Measurements from ENCODE around the gene EIF5A. TPM values are rescaled to one million over a fixed set of nuclear protein-coding genes. Genes with fewer than 3 reads are reported as not detected.

The EIF5A gene
- total and polyA plus RNA-seq, 9 of the 15 experiments (the other 6 are each of a cell fraction or from before 2014, with no cell fraction given): 22.9 to 1,163 (median 772) TPM

DNA sequence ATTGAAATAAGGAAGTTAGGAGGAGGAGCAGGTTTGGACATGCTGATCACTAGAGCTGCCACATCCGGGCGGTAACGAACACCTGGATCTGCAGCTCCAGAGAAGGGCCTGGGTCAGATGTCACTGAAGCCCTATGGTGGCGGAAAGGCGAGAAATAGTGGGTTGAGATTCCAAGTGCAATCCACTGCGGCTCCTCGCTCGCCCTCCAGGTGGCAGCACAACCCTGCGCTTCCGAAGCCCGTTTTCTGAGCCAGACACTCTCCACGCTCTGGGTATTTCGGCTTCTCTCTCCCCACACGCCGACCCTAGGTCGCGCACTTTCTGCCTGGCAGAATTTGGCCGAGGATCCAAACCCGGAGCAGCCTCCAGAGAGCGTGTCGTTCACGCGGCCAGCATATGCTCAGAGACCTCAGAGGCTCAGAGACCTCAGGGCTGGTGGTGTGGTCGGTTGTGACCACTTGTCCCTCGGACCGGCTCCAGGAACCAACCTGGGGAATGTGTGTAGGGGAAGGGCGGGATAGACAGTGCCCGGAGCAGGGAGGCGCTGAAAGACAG, 26.8 kb upstream of the EIF5A start (continued):
- TF ChIP-seq, protein P1, sequence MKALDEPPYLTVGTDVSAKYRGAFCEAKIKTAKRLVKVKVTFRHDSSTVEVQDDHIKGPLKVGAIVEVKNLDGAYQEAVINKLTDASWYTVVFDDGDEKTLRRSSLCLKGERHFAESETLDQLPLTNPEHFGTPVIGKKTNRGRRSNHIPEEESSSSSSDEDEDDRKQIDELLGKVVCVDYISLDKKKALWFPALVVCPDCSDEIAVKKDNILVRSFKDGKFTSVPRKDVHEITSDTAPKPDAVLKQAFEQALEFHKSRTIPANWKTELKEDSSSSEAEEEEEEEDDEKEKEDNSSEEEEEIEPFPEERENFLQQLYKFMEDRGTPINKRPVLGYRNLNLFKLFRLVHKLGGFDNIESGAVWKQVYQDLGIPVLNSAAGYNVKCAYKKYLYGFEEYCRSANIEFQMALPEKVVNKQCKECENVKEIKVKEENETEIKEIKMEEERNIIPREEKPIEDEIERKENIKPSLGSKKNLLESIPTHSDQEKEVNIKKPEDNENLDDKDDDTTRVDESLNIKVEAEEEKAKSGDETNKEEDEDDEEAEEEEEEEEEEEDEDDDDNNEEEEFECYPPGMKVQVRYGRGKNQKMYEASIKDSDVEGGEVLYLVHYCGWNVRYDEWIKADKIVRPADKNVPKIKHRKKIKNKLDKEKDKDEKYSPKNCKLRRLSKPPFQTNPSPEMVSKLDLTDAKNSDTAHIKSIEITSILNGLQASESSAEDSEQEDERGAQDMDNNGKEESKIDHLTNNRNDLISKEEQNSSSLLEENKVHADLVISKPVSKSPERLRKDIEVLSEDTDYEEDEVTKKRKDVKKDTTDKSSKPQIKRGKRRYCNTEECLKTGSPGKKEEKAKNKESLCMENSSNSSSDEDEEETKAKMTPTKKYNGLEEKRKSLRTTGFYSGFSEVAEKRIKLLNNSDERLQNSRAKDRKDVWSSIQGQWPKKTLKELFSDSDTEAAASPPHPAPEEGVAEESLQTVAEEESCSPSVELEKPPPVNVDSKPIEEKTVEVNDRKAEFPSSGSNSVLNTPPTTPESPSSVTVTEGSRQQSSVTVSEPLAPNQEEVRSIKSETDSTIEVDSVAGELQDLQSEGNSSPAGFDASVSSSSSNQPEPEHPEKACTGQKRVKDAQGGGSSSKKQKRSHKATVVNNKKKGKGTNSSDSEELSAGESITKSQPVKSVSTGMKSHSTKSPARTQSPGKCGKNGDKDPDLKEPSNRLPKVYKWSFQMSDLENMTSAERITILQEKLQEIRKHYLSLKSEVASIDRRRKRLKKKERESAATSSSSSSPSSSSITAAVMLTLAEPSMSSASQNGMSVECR (CRISPR knock-in tag; IDR thresholded peaks at IDR 0.05): no peak
- TF ChIP-seq PPARD (CRISPR knock-in tag; IDR thresholded peaks at IDR 0.05) (no peak), ZBTB7A (IDR thresholded peaks at IDR 0.05; ENCODE audit: borderline replicate concordance, control insufficient read depth, low read depth, low read length) (peak; percentile 57; the same call in 1 of the 2 replicates), ATF1 (CRISPR knock-in tag; IDR thresholded peaks at IDR 0.05) (no peak), ATF1 (tag; IDR thresholded peaks at IDR 0.05) (peak; percentile 31; the same call in 1 of the 2 replicates), ZNF165 (CRISPR knock-in tag; IDR thresholded peaks at IDR 0.05; ENCODE audit: borderline replicate concordance) (no peak), BRF1 (IDR thresholded peaks at IDR 0.05; ENCODE audit: borderline replicate concordance, extremely low read depth, insufficient read length) (no peak), PRMT5 (CRISPR knock-in tag; IDR thresholded peaks at IDR 0.05) (no peak), POLR2G (IDR thresholded peaks at IDR 0.05; ENCODE audit: low read depth, low read length) (peak; percentile 77), ADNP (tag; IDR thresholded peaks at IDR 0.05) (no peak), SP1 (CRISPR knock-in tag; IDR thresholded peaks at IDR 0.05) (no peak; the same call in 1 of the 2 replicates), BRCA1 (IDR thresholded peaks at IDR 0.05) (no peak), BRCA1 (CRISPR knock-in tag; IDR thresholded peaks at IDR 0.05) (no peak), NRF1 (conservative IDR thresholded peaks at IDR 0.05 in 1 of 2, IDR thresholded peaks at IDR 0.05 in 1 of 2) (peak in 1 of 2 experiments; percentile 35; a peak in 1 of 4 replicates), MCM3 (IDR thresholded peaks at IDR 0.05) (no peak), ELF4 (CRISPR knock-in tag; IDR thresholded peaks at IDR 0.05) (no peak), ZNF561 (CRISPR knock-in tag; conservative IDR thresholded peaks at IDR 0.05) (no peak), SMARCA5 (IDR thresholded peaks at IDR 0.05) (no peak)
- TF ChIP-seq, protein P2, sequence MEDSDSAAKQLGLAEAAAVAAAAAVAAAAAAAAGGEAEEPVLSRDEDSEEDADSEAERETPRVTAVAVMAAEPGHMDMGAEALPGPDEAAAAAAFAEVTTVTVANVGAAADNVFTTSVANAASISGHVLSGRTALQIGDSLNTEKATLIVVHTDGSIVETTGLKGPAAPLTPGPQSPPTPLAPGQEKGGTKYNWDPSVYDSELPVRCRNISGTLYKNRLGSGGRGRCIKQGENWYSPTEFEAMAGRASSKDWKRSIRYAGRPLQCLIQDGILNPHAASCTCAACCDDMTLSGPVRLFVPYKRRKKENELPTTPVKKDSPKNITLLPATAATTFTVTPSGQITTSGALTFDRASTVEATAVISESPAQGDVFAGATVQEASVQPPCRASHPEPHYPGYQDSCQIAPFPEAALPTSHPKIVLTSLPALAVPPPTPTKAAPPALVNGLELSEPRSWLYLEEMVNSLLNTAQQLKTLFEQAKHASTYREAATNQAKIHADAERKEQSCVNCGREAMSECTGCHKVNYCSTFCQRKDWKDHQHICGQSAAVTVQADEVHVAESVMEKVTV (CRISPR knock-in tag; IDR thresholded peaks at IDR 0.05): peak; percentile 69
- TF ChIP-seq, protein P3, sequence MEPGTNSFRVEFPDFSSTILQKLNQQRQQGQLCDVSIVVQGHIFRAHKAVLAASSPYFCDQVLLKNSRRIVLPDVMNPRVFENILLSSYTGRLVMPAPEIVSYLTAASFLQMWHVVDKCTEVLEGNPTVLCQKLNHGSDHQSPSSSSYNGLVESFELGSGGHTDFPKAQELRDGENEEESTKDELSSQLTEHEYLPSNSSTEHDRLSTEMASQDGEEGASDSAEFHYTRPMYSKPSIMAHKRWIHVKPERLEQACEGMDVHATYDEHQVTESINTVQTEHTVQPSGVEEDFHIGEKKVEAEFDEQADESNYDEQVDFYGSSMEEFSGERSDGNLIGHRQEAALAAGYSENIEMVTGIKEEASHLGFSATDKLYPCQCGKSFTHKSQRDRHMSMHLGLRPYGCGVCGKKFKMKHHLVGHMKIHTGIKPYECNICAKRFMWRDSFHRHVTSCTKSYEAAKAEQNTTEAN (CRISPR knock-in tag; IDR thresholded peaks at IDR 0.05): no peak
- TF ChIP-seq, protein P4, sequence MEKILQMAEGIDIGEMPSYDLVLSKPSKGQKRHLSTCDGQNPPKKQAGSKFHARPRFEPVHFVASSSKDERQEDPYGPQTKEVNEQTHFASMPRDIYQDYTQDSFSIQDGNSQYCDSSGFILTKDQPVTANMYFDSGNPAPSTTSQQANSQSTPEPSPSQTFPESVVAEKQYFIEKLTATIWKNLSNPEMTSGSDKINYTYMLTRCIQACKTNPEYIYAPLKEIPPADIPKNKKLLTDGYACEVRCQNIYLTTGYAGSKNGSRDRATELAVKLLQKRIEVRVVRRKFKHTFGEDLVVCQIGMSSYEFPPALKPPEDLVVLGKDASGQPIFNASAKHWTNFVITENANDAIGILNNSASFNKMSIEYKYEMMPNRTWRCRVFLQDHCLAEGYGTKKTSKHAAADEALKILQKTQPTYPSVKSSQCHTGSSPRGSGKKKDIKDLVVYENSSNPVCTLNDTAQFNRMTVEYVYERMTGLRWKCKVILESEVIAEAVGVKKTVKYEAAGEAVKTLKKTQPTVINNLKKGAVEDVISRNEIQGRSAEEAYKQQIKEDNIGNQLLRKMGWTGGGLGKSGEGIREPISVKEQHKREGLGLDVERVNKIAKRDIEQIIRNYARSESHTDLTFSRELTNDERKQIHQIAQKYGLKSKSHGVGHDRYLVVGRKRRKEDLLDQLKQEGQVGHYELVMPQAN (IDR thresholded peaks at IDR 0.05; ENCODE audit: borderline replicate concordance): no peak
